ENCODE measurements around the gene MTHFD2. TPM values are rescaled to one million over a fixed set of nuclear protein-coding genes. Genes with fewer than 3 reads are reported as not detected.

MTHFD2 gene
- total and polyA plus RNA-seq, 2 of the 8 experiments (the other 6 are each of a cell fraction or from before 2014, with no cell fraction given): 99.5 to 291 TPM

DNA sequence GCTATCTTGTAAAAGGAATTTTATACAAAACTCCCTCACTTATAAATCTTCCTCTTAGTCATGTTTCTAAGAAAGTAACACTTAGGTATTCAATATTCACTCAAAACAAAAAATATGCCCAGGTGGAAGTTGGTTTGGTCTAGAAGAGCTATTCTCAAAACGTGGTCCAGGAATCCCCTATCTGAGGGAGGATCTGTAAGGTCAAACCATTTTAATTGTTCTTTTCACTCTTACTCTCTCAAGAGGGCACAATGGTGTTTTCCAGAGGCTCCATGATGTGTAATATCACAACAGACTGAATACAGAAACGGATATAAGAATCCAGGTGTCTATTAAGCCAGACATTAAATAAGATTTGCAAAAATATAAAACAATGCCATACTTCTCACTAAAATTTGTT is 29.7 kb upstream of the MTHFD2 start (continued):
- TF ChIP-seq SP4 (IDR thresholded peaks at IDR 0.05; ENCODE audit: low read length) (no peak), ZNF274 (IDR thresholded peaks at IDR 0.05; ENCODE audit: borderline replicate concordance, extremely low read depth, low read length) (no peak), CREB1 (IDR thresholded peaks at IDR 0.05) (no peak), SRF (IDR thresholded peaks at IDR 0.05; ENCODE audit: low read depth, low read length) (no peak)
